Astrocyte of the spinal cord (primary cell): ENCODE data around the gene CPA5.

Experiments
- DNase-seq: peaks from one replicate; pipeline ENCODE4 v3.0.0; 2011; ENCODE audit warnings: low read depth, low spot score
- H3K4me3 ChIP-seq: 2 replicates; pipeline ENCODE4 v1.5.1; 2011; ENCODE audit warnings: low read depth, mild to moderate bottlenecking, low read length, moderate library complexity
- in situ Hi-C: cut with HindIII; loops from 2 replicates; pipeline ENCODE4 v1.10.0; 2017; ENCODE audit warnings: low sequenced_read_pairs
- TF ChIP-seq, protein P1 (sequence below): IDR thresholded peaks from 2 replicates; pipeline ENCODE4 v1.5.1; 2012; ENCODE audit warnings: low read depth, mild to moderate bottlenecking, low read length, inconsistent platforms

Gene CPA5

DNA sequence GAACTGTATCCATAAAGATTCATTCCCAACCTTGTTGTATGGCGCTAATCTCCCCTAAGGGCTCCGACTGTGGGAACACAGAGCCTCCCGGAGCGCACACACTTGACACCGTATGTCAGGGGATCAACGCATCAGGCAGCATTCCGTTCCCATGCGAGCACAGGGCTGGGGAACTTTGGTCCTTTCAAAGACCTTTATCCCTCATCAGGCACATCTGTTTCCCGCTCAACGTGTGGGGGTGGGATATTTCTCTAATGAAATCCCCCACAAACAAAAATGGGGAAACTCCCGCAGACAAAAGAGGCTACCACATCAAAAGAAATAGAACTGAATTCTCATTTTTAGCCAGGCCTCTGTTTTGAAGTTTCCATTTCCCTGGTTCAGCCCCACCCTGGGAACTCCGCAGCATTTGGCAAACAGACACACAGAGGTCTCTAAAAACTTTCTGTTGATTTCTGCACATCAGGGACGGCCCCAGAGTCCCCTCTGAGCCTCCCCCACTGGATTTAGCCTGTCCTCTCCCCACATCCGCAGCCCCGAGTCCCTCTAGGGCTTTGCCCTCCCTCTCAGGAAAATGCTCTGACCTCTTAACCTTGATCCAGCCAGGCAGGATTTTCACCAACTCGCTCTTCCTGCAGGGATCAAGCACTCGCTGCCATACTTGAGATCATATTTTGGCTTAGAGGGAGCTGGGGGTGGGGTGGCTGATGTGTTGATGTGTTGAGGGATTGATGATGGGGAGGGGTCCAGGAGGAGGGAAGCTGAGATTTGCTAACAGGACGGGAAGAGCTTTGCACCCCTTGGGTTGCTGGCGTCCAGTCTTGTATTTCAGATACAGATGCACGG lies 6.6 kb downstream of the CPA5 start:
- no peak overlapping the region for H3K4me3 ChIP-seq
- TF ChIP-seq, protein P1, sequence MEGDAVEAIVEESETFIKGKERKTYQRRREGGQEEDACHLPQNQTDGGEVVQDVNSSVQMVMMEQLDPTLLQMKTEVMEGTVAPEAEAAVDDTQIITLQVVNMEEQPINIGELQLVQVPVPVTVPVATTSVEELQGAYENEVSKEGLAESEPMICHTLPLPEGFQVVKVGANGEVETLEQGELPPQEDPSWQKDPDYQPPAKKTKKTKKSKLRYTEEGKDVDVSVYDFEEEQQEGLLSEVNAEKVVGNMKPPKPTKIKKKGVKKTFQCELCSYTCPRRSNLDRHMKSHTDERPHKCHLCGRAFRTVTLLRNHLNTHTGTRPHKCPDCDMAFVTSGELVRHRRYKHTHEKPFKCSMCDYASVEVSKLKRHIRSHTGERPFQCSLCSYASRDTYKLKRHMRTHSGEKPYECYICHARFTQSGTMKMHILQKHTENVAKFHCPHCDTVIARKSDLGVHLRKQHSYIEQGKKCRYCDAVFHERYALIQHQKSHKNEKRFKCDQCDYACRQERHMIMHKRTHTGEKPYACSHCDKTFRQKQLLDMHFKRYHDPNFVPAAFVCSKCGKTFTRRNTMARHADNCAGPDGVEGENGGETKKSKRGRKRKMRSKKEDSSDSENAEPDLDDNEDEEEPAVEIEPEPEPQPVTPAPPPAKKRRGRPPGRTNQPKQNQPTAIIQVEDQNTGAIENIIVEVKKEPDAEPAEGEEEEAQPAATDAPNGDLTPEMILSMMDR: no peak
- in situ Hi-C loops: no loop called here
- no peak for DNase-seq

DNA sequence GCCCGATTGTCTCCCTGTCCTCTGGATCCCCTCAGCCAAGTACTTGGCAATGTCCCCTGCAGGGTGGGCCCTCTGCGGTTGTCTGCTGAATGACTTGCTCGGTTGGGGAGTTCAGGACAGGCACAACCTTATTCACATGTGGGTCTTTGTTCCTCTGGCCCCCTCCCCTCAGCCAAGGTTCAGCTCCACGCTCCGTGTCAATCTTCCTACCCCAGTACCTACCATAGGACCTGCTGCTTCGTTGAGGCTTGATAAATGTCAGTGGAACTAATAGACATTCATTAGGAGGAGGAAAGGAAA lies 7.1 kb downstream of the CPA5 start:
- no peak overlapping the region for H3K4me3 ChIP-seq
- DNase-seq: no peak
- in situ Hi-C loops: no loop called here
- TF ChIP-seq, protein P1: no peak

DNA sequence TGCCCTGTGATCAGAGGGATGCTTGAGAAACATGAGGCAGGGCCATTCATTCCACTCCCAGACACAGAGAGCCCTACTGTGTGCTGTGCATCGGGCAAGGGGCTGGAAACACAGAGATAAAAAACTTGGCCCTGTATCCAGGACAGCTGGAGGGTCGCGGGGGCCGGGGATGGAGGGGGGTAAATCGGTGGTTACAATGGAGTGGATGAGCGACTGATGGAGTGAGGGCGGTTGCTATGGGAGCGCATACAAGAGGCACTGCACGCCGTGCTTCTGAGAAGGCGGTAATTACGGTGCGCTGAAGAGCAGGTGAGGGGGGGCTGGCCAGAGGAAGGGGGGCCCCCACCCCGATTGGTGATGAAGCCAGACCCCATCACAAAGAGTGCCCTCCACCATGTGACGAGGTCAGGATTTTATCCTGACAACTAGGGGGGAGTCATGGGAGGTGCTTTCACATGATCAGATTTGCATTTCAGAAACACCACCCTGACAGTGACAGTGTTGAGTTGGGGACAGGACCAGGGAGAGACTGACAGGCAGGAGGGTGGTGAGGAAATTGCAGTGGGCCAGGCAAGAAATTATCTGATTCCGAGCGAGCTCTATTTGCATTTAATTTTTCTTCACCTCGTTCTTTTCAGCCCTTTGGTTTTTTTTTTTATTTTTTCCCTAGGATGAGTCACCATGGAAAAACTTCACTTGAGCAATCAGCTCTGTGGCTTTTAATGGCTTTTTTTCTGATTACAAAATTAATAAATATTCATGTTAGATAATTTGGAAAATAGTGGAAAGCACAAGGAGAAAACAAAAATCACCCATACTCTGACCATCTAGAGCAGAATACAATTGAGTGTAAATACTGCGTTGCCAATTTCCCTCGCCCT lies 7.8 kb downstream of the CPA5 start:
- in situ Hi-C loops: no loop called here
- DNase-seq: peak; percentile 74
- peak overlapping the region; percentile 14 for H3K4me3 ChIP-seq
- TF ChIP-seq, protein P1: no peak

DNA sequence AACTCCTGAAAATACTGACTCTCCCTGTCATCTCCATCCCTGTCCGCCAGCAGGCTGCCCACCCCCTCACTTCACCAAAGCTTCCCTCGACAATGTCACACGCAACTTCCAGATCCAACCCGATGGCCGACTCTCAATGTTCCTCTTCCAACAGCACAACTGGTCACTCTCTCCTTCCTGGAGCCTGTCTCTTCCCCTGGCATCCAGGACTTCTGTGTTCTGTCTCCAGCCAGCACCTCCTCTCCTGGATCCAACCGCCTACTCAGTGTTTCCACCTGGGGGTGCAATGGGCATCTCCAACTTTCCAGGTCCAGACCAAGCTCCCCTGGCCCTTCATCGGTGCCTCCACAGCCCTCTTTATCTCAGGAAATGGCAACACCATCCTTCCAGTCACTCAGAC lies 8.6 kb downstream of the CPA5 start:
- TF ChIP-seq, protein P1: no peak
- in situ Hi-C loops: no loop called here
- DNase-seq: no peak

DNA sequence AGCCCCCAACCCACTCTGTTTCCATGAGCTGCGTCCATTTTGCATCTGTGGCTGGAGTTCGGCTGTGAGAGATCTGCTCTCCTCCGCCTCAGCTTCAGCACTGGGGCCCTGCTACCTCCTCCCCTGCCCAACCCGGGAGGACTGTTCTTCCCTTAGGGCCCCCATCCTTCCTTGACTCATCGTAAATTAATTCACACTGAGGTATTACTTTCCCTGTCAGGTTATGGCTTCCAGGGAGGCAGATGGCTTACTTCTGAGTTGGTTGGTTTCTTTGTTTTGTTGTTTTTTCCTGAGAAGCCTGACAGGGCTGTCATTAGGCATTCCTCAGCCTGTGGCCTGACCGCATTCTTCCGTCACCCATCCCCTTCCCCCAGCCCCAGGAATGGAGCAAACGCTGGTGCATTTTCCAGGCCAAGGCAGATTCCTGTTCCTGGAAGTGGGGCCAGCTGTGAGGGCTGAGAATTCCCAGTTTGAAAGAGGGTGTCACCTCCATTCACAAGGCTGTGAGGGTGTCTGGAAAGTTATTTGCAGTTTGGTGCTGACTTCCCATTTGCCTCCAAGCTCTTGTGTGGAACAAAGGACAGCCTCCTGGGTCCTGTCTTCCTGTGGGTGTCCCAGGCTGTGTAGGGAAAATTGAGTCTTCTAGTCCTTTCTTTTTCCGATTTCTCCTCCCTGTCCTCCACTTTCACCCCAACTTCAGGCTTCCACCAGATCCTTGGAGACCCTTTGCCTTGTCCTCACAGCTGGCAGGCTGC lies 11.7 kb downstream of the CPA5 start:
- in situ Hi-C loops: no loop called here
- peak; percentile 98 for DNase-seq
- H3K4me3 ChIP-seq: no peak overlapping the region
- TF ChIP-seq, protein P1: no peak

More for the DNA sequence above, 8.6 kb downstream of the CPA5 start:
- no peak overlapping the region for H3K4me3 ChIP-seq

DNA sequence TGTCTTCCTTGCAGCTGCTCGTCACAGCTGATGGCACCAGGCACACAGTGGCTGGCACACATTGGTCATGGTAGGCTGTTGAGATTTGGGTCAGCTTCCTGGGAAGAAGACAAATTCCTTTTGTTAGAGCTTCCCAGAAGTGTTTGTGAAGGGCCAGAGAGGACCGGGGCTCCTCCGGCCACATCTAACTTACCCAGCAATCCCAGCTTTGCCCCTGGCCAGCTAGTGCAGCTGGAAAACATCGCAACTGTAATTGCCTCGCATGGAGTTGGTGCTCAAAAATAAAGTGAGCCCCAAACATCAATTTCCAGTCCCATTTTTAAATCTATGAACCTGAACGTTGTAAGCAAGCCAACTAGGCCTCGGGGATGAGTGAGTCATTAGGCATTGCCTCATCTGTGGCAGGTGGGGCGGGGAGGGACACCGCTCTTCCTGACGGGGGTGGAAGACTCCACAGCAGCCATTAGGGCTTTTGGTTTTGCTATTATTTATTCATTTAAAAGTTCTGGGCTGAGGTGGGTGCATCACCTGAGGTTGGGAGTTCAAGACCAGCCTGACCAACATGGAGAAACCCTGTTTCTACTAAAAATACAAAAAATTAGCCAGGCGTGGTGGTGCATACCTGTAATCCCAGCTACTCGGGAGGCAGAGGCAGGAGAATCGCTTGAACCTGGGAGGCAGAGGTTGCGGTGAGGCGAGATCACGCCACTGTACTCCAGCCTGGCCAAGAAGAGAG lies 12.4 kb downstream of the CPA5 start:
- DNase-seq: peak; percentile 91
- in situ Hi-C loops: no loop called here
- H3K4me3 ChIP-seq: no peak overlapping the region
- TF ChIP-seq, protein P1: no peak
